Gastrocnemius medialis (tissue), 4 donors: ENCODE data around the gene CCDC154. TPM values are rescaled to one million over a fixed set of nuclear protein-coding genes. Genes with fewer than 3 reads are reported as not detected.

ENCODE experiments used
- ATAC-seq, 2 donors: fragments of 150-250 bp; one replicate each; pipeline ENCODE4 v1.9.1; 2016
- DNase-seq, 2 donors: peaks; one replicate each; pipeline ENCODE4 v3.0.0-alpha.2; 2019
- H3K27ac ChIP-seq, 4 donors: fragments of 200-600 bp; sonication (generic); 1 replicate in 1 of 4; 2 replicates in 3 of 4; pipeline ENCODE4 v1.5.1; 2016 to 2018; ENCODE audit warnings: mild to moderate bottlenecking in 2 of 4, moderate library complexity in 1 of 4
- H3K27me3 ChIP-seq, 3 donors: fragments of 200-600 bp; sonication (generic) in 2 of 3; 1 replicate in 1 of 3; 2 replicates in 2 of 3; pipeline versions ENCODE4 v1.5.1 to v1.6.0; 2016 to 2019; ENCODE audit warnings: mild to moderate bottlenecking in 1 of 3, moderate library complexity in 1 of 3
- H3K36me3 ChIP-seq, 2 donors: fragments of 200-600 bp; sonication (generic) in 1 of 2; one replicate each; pipeline ENCODE4 v1.5.1; 2017 to 2018
- H3K4me1 ChIP-seq, 2 donors: fragments of 200-600 bp; sonication (generic) in 1 of 2; one replicate each; pipeline ENCODE4 v1.5.1; 2016 to 2017; ENCODE audit warnings: mild to moderate bottlenecking in 2 of 2
- H3K4me3 ChIP-seq, 4 donors: fragments of 200-600 bp; sonication (generic) in 3 of 4; 1 replicate in 1 of 4; 2 replicates in 3 of 4; pipeline ENCODE4 v1.5.1; 2016 to 2019; ENCODE audit warnings: mild to moderate bottlenecking in 2 of 4
- H3K9me3 ChIP-seq, 3 donors: fragments of 200-600 bp; sonication (generic) in 2 of 3; 1 replicate in 1 of 3; 2 replicates in 2 of 3; pipeline ENCODE4 v1.5.1; 2016 to 2019
- CTCF ChIP-seq, 5 experiments: fragments of 450-650 bp in 3 of 5; fragments of 200-600 bp in 2 of 5; sonication (generic) in 2 of 5; IDR thresholded peaks in 4 of 5; conservative IDR thresholded peaks in 1 of 5; 1 replicate in 4 of 5; 2 replicates in 1 of 5; pipeline ENCODE4 v1.5.1; 2016 to 2019; ENCODE audit warnings: antibody characterized with exemption in 5 of 5, mild to moderate bottlenecking in 3 of 5, moderate library complexity in 3 of 5
- POLR2A ChIP-seq, 2 donors: fragments of 450-650 bp; IDR thresholded peaks; one replicate each; pipeline ENCODE4 v1.6.1; 2017; ENCODE audit warnings: antibody characterized with exemption in 2 of 2, mild to moderate bottlenecking in 2 of 2, moderate library complexity in 2 of 2
- in situ Hi-C, 4 donors: fragments of 200-750 bp; cut with MboI; loops; one replicate each; pipeline versions ENCODE4 v1.15.0 to v1.8.0; 2017; ENCODE audit warnings: low sequenced_read_pairs in 4 of 4
- intact Hi-C: fragments of 100-400 bp; cut with DNase I; formaldehyde crosslinking; loops from one replicate; pipeline ENCODE4 v1.15.1; 2023; ENCODE audit warnings: low total_unique reads
- total RNA-seq, 4 donors: library from RNA; depleted of rRNA; stranded (reverse); fragments of >200 nt; gene quantifications; one replicate each; pipeline versions ENCODE4 v1.1.0 to v1.2.3, GENCODE V29; 2016

CCDC154 gene
- total RNA-seq, 4 donors from 2014 or later, result 0.40 TPM; not detected in 3

- H3K4me1 ChIP-seq, result no peaks in the 10 kb centered on the region
- H3K9me3 ChIP-seq, result no peaks in the 10 kb centered on the region
- ATAC-seq (no peak), DNase-seq (no peak)
- H3K36me3 ChIP-seq, result no peaks in the 10 kb centered on the region
- peak overlapping the region in 1 of 4 donors; percentile 44 for H3K4me3 ChIP-seq
- in situ Hi-C loops, result no loop called here
- intact Hi-C loops, result no loop called here
- H3K27me3 ChIP-seq, result no peaks in the 10 kb centered on the region
- H3K27ac ChIP-seq, result peak overlapping the region in 1 of 4 donors; percentile 51
- no peak for TF ChIP-seq POLR2A (IDR thresholded peaks at IDR 0.05)
- no peak for TF ChIP-seq CTCF (IDR thresholded peaks at IDR 0.05 in 4 of 5, conservative IDR thresholded peaks at IDR 0.05 in 1 of 5)
Observed at GRCh38 chr16:1433263-1433560, 11.1 kb downstream of the CCDC154 start.

- intact Hi-C loops (no loop called here), in situ Hi-C loops (no loop called here)
- H3K4me3 ChIP-seq, result peak overlapping the region in 3 of 4 donors; percentile 11 to 44 (median 13)
- H3K36me3 ChIP-seq, result no peaks in the 10 kb centered on the region
- H3K9me3 ChIP-seq, result no peaks in the 10 kb centered on the region
- H3K4me1 ChIP-seq, result no peaks in the 10 kb centered on the region
- ATAC-seq (no peak), DNase-seq (no peak)
- no peaks in the 10 kb centered on the region for H3K27me3 ChIP-seq
- TF ChIP-seq POLR2A (IDR thresholded peaks at IDR 0.05) (no peak), CTCF (IDR thresholded peaks at IDR 0.05 in 4 of 5, conservative IDR thresholded peaks at IDR 0.05 in 1 of 5) (no peak)
- H3K27ac ChIP-seq, result peak overlapping the region in 3 of 4 donors; percentile 27 to 51 (median 39)
Observed at GRCh38 chr16:1432388-1433262, 11.7 kb downstream of the CCDC154 start.

GRCh38 chr16:1431497-1432270 lies 12.7 kb downstream of the CCDC154 start:
- ATAC-seq (no peak), DNase-seq (no peak)
- no peaks in the 10 kb centered on the region for H3K36me3 ChIP-seq
- in situ Hi-C loops, result no loop called here
- H3K4me1 ChIP-seq, result no peaks in the 10 kb centered on the region
- peak overlapping the region in 1 of 4 donors; percentile 44 for H3K4me3 ChIP-seq
- no peak for TF ChIP-seq POLR2A (IDR thresholded peaks at IDR 0.05)
- no peak for TF ChIP-seq CTCF (IDR thresholded peaks at IDR 0.05 in 4 of 5, conservative IDR thresholded peaks at IDR 0.05 in 1 of 5)
- no peaks in the 10 kb centered on the region for H3K9me3 ChIP-seq
- peak overlapping the region in 1 of 4 donors; percentile 51 for H3K27ac ChIP-seq
- intact Hi-C loops, result no loop called here
- H3K27me3 ChIP-seq, result no peaks in the 10 kb centered on the region

GRCh38 chr16:1430759-1431496 lies 13.4 kb downstream of the CCDC154 start, which contains the start of gene PERCC1:
Gene PERCC1, plus strand, starts transcription at chr16:1431078. Its CDS starts 1,516 bp downstream, at chr16:1432594.
- Histone ChIP-seq H3K27ac (peak within 1 kb of the TSS in 1 of 4 donors; percentile 51), H3K4me1 (no peaks in the 10 kb centered on the region), H3K36me3 (no peaks in the 10 kb centered on the region), H3K4me3 (no peak within 1 kb of the TSS), H3K9me3 (no peaks in the 10 kb centered on the region), H3K27me3 (no peaks in the 10 kb centered on the region)
- no peak for TF ChIP-seq CTCF (IDR thresholded peaks at IDR 0.05 in 4 of 5, conservative IDR thresholded peaks at IDR 0.05 in 1 of 5)
- no peak for TF ChIP-seq POLR2A (IDR thresholded peaks at IDR 0.05)
- ATAC-seq (no peak), DNase-seq (no peak)
- intact Hi-C loops, result no loop called here
- in situ Hi-C loops, result no loop called here
